ENCODE data around the gene DAG1. TPM values are rescaled to one million over a fixed set of nuclear protein-coding genes. Genes with fewer than 3 reads are reported as not detected.
A peak's percentile ranks its signal among the peaks of the same experiment; 100 is the strongest.
"Not testable (repeated sequence)": the region's sequence is repeated elsewhere in the genome, so short reads cannot be mapped to it uniquely, and the experiment has no call there.

DAG1 gene
- total and polyA plus RNA-seq, 11 donors: 39.9 to 218 (median 140) TPM

- Histone ChIP-seq H3K4me3 (no peak overlapping the region), H3K4me1 (peaks cover 0 to 24% (median 7%) of the 10 kb centered on the region in 12 donors), H3K27me3 (no peaks in the 10 kb centered on the region), H3K27ac (no peak overlapping the region), H3K9me3 (no peaks in the 10 kb centered on the region), H3K36me3 (peaks cover 0 to 37% (median 17%) of the 10 kb centered on the region in 9 donors)
- no peak for TF ChIP-seq CTCF (IDR thresholded peaks at IDR 0.05)
- no peak for TF ChIP-seq POLR2A (IDR thresholded peaks at IDR 0.05)
- 90 to 100% (median 95%) methylated on average over 4 of the region's 4 CpGs for WGBS, 4 donors
- intact Hi-C loops (cut with DNase I): no loop called here
- no peak for ATAC-seq
- DNase-seq: no peak
Observed at GRCh38 chr3:49492969-49493368, 22.9 kb downstream of the DAG1 start.

GRCh38 chr3:49493901-49494300, 23.8 kb downstream of the DAG1 start:
- H3K4me3 ChIP-seq: no peak overlapping the region
- H3K9me3 ChIP-seq: no peaks in the 10 kb centered on the region
- peaks cover 0 to 30% (median 14%) of the 10 kb centered on the region in 12 donors for H3K4me1 ChIP-seq
- WGBS, 4 donors: 84 to 95% (median 91%) methylated on average over 2 of the region's 2 CpGs
- DNase-seq (no peak), ATAC-seq (no peak)
- H3K27ac ChIP-seq: no peak overlapping the region
- TF ChIP-seq CTCF (IDR thresholded peaks at IDR 0.05) (no peak), POLR2A (IDR thresholded peaks at IDR 0.05) (no peak)
- intact Hi-C loops (cut with DNase I): no loop called here
- H3K27me3 ChIP-seq: no peaks in the 10 kb centered on the region
- peaks cover 0 to 28% (median 9%) of the 10 kb centered on the region in 9 donors for H3K36me3 ChIP-seq

GRCh38 chr3:49495023-49495422, 25.0 kb downstream of the DAG1 start:
- Histone ChIP-seq H3K27me3 (no peaks in the 10 kb centered on the region), H3K27ac (no peak overlapping the region), H3K4me3 (no peak overlapping the region), H3K4me1 (peaks cover 0 to 39% (median 18%) of the 10 kb centered on the region in 12 donors), H3K36me3 (peaks cover 0 to 19% (median 4%) of the 10 kb centered on the region in 9 donors), H3K9me3 (no peaks in the 10 kb centered on the region)
- peak in 1 of 4 donors; percentile 26 for ATAC-seq
- intact Hi-C loops (cut with DNase I): no loop called here
- no peak for DNase-seq
- TF ChIP-seq CTCF (IDR thresholded peaks at IDR 0.05): no peak
- no peak for TF ChIP-seq POLR2A (IDR thresholded peaks at IDR 0.05)

- ATAC-seq; DNase-seq; H3K27me3 ChIP-seq; H3K4me3 ChIP-seq; intact Hi-C loops (cut with DNase I); H3K9me3 ChIP-seq; H3K27ac ChIP-seq: not testable (repeated sequence)
- WGBS, 4 donors: 92 to 97% (median 95%) methylated on average over 4 of the region's 4 CpGs
- H3K4me1 ChIP-seq: peaks cover 0 to 57% (median 30%) of the 10 kb centered on the region in 12 donors
- H3K36me3 ChIP-seq: peaks cover 0 to 18% (median 4%) of the 10 kb centered on the region in 9 donors
Observed at GRCh38 chr3:49496845-49497244, 26.8 kb downstream of the DAG1 start.

GRCh38 chr3:49497606-49498005, 27.5 kb downstream of the DAG1 start:
- Histone ChIP-seq H3K27me3 (no peaks in the 10 kb centered on the region), H3K36me3 (peaks cover 0 to 18% (median 4%) of the 10 kb centered on the region in 9 donors), H3K4me3 (no peak overlapping the region), H3K4me1 (peaks cover 0 to 58% (median 30%) of the 10 kb centered on the region in 12 donors), H3K9me3 (no peaks in the 10 kb centered on the region), H3K27ac (peak overlapping the region in 1 of 12 donors; percentile 9)
- 91 to 96% (median 93%) methylated on average over 4 of the region's 4 CpGs for WGBS, 4 donors
- intact Hi-C loops (cut with DNase I): no loop called here
- no peak for ATAC-seq
- DNase-seq: no peak
- TF ChIP-seq CTCF (IDR thresholded peaks at IDR 0.05): no peak
- TF ChIP-seq POLR2A (IDR thresholded peaks at IDR 0.05): no peak
